Fibroblast of villous mesenchyme (primary cell): Measurements from ENCODE around the gene ABLIM2. TPM values are rescaled to one million over a fixed set of nuclear protein-coding genes. Genes with fewer than 3 reads are reported as not detected.

Experiments used
- DNase-seq: peaks from one replicate; pipeline ENCODE4 v3.0.0-alpha.2; 2010; ENCODE audit warnings: low read depth
- H3K4me3 ChIP-seq: 2 replicates; pipeline ENCODE4 v1.5.1; 2011; ENCODE audit warnings: low read depth, mild to moderate bottlenecking, low read length
- CTCF ChIP-seq: IDR thresholded peaks from 2 replicates; pipeline ENCODE4 v1.5.1; 2012; ENCODE audit warnings: low read depth, mild to moderate bottlenecking, low read length; ENCODE audit not compliant: insufficient read depth
- total RNA-seq: library from RNA; depleted of rRNA; stranded (reverse); fragments of >200 nt; gene quantifications from 2 replicates; pipeline ENCODE4 v1.2.3, GENCODE V29; 2012

ABLIM2 gene
- total RNA-seq, 1 donor = under 0.01 TPM

- no peak overlapping the region for H3K4me3 ChIP-seq
- no peak for DNase-seq
- TF ChIP-seq CTCF = no peak
These were observed 109.5 kb downstream of the ABLIM2 start for GRCh38 chr4:8048856-8049676.

- DNase-seq = no peak
- TF ChIP-seq CTCF = no peak
- no peak overlapping the region for H3K4me3 ChIP-seq
These were observed 110.6 kb downstream of the ABLIM2 start for GRCh38 chr4:8047837-8048678.

- no peak overlapping the region for H3K4me3 ChIP-seq
- DNase-seq = no peak
- TF ChIP-seq CTCF = no peak
These were observed 111.6 kb downstream of the ABLIM2 start for GRCh38 chr4:8046925-8047541.

- no peak for DNase-seq
- no peak for TF ChIP-seq CTCF
- H3K4me3 ChIP-seq = no peak overlapping the region
These were observed 112.7 kb downstream of the ABLIM2 start for GRCh38 chr4:8045909-8046308.

GRCh38 chr4:8044699-8045098 is 113.9 kb downstream of the ABLIM2 start:
- DNase-seq = no peak

More at GRCh38 chr4:8044699-8045098, 113.9 kb downstream of the ABLIM2 start:
- TF ChIP-seq CTCF = no peak
- H3K4me3 ChIP-seq = no peak overlapping the region
